OCI-LY7 (cell line): ENCODE measurements around the gene DAGLA.

Source experiments
- CTCF ChIP-seq: fragments of 200-600 bp; sonication (generic); conservative IDR thresholded peaks from 2 replicates; pipeline ENCODE4 v1.5.1; 2014; ENCODE audit warnings: mild to moderate bottlenecking, antibody characterized with exemption, low read length, moderate library complexity, mixed read lengths
- EZH2phosphoT487 ChIP-seq: fragments of 200-600 bp; sonication (generic); IDR thresholded peaks from 2 replicates; pipeline ENCODE4 v1.6.1; 2018; ENCODE audit warnings: low read depth, borderline replicate concordance, mild to moderate bottlenecking, mixed run types, antibody characterized with exemption, low read length, moderate library complexity, mixed read lengths

- TF ChIP-seq EZH2phosphoT487 (no peak), CTCF (no peak)
These were observed 50.2 kb downstream of the DAGLA start for GRCh38 chr11:61730240-61730994.
